Sciatic nerve (tissue), 2 donors: ENCODE results near the gene LRRC37A2. TPM values are rescaled to one million over a fixed set of nuclear protein-coding genes. Genes with fewer than 3 reads are reported as not detected.
"Not testable (repeated sequence)": the region's sequence is repeated elsewhere in the genome, so short reads cannot be mapped to it uniquely, and the experiment has no call there.

Experiments used
- ATAC-seq: fragments of 200-7000 bp; cut with Tn5 transposase; one replicate; pipeline ENCODE4 v1.9.1; 2020; ENCODE audit warnings: mild to moderate bottlenecking, moderate library complexity
- DNase-seq: peaks from one replicate; pipeline ENCODE4 v3.0.0-alpha.2; 2020; ENCODE audit warnings: low spot score
- intact Hi-C: fragments of 100-400 bp; cut with DNase I; formaldehyde crosslinking; loops from one replicate; pipeline ENCODE4 v1.14.2; 2022
- total RNA-seq: library from RNA; stranded (reverse); fragmentation: NEBNext Ultra II Directional; extraction: Animal tissue kit (Norgen Biotek cat#: 25700); gene quantifications from one replicate; pipeline ENCODE4 v1.2.1, GENCODE V29; 2021
- donor health status: DM: no; HTN: no; CAD: no.
- donor health status: DM: no; HTN: no; CAD: no.

LRRC37A2 gene
- 15.2 TPM for total RNA-seq

- ATAC-seq, intact Hi-C loops, DNase-seq: not testable (repeated sequence)
Observed at GRCh38 chr17:46512168-46512567, at the start of gene LRRC37A2. TSS of gene LRRC37A2 (plus strand) at chr17:46512468. CDS start at chr17:46512713, 245 bp downstream.

DNA sequence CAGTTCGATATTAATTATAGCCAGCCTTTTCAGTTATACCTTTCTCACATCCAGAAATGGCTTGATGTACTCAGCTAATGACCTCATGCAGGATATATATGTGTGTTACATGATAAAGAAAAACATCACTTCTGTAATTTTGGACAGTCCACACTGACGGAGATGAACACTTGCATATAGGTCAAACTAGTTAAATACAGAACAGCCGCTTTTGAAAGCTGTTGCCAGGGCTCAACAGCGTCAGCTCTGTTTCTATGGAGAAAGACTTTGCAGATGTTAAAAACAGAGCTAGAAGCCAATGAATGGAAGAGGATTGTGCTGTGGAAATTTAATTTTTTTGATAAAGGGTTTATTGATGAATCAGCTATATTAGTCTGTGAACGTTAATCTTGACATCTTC is 44.6 kb upstream of the LRRC37A2 start:
- intact Hi-C loops, DNase-seq, ATAC-seq: not testable (repeated sequence)

GRCh38 chr17:46474489-46474888 is 37.8 kb upstream of the LRRC37A2 start:
- intact Hi-C loops, DNase-seq, ATAC-seq: not testable (repeated sequence)

DNA sequence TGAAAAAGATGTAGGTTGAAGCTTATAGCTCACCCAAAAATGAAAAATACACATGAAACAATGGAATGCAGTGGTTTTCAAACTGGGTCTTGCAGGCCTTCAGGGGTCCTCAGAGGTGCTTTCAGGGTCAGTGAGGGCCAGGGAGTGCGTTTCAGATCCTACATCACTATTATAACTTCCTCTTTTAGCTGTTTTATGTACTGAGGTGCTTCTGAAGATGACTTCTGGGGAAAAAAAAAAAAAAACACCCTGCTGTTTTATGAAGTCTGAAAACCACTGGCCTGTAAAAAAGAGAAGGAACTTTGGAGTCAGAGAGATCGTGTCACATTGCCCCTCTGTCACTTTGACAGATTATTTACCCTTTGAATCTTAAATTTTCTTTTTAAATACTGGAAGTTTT is 36.7 kb upstream of the LRRC37A2 start:
- DNase-seq, ATAC-seq, intact Hi-C loops: not testable (repeated sequence)

- DNase-seq, intact Hi-C loops, ATAC-seq: not testable (repeated sequence)
Observed at GRCh38 chr17:46478823-46479222, 33.4 kb upstream of the LRRC37A2 start.

DNA sequence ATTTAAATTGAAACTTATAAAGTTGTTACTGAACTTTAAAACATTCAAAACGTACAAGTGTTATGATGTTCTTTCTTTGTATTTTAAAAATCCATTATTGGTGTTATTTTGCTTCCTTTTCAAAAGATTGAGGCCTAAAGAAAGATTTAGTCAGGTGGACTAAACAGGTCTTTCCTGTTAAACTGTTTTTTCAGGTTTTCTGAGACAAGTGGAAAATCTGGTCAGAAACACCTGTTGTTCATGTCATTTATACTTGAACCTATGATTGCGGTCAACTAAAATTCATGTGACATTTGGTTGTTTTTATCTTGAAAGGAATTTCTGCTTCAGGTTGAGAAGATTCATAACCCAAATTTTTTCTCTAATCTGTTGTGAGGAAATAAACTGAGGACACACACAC is 31.0 kb upstream of the LRRC37A2 start:
- ATAC-seq, DNase-seq, intact Hi-C loops: not testable (repeated sequence)

- ATAC-seq, DNase-seq, intact Hi-C loops: not testable (repeated sequence)
Observed at GRCh38 chr17:46492021-46492420, 20.2 kb upstream of the LRRC37A2 start.

GRCh38 chr17:46499437-46500139 is 12.7 kb upstream of the LRRC37A2 start:
- ATAC-seq, DNase-seq, intact Hi-C loops: not testable (repeated sequence)

- ATAC-seq, intact Hi-C loops, DNase-seq: not testable (repeated sequence)
Observed at GRCh38 chr17:46505896-46506295, 6.4 kb upstream of the LRRC37A2 start.

DNA sequence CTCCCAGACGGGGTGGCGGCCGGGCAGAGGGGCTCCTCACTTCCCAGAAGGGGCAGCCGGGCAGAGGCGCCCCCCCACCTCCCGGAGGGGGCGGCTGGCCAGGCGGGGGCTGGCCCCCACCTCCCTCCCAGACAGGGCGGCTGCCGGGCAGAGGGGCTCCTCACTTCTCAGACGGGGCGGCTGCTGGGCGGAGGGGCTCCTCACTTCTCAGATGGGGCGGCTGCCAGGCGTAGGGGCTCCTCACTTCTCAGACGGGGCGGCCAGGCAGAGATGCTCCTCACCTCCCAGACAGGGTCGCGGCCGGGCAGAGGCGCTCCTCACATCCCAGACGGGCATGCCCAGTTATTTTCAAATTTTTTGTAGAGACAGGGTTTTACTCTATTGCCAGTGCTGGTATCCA is 22.4 kb downstream of the LRRC37A2 start:
- intact Hi-C loops, ATAC-seq: not testable (repeated sequence)
- peak; percentile 22 for DNase-seq

- DNase-seq, intact Hi-C loops, ATAC-seq: not testable (repeated sequence)
Observed at GRCh38 chr17:46548607-46549006, 36.3 kb downstream of the LRRC37A2 start.

DNA sequence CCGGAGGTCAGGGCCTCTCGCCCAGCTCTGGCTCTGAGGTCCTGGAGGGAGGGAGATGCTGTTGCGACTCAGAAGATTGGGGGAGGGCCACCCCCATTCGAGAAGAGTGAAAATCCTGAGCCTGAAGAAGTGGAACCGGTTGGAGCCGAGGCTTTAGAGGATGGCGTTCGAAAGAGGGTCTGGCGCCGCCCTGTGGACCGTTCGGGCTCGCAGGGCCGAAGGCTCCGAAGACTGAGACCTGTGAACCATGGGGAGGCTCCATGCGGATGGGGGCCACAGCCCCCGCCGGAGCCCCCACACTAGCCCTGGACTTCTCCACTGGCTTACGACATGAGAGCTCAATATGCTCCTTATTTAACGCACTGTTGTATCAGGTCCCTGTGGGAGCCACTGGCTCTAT is 46.9 kb downstream of the LRRC37A2 start:
- ATAC-seq, DNase-seq, intact Hi-C loops: not testable (repeated sequence)

- not testable (repeated sequence) for DNase-seq
- peak; percentile 72 for ATAC-seq
Observed at GRCh38 chr17:46560048-46560447, 47.8 kb downstream of the LRRC37A2 start.

DNA sequence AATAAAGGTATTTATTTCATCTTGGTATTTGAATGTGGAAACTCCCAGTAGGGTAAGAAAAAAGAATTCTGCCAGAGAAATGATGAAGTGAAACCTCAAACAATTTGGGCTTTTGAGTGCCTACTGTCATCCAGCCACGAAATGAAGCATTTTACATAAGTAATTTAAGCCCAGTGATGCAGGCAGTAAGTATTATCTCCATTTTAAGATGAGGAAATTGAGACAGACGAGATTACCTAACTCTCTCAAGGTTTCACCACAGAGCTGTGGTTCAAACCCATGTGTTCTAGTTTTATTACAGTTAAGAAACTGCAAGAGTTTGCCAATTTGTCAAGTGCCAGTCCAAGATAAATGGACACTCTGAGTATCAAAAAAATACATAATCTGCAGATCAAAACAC is 54.0 kb downstream of the LRRC37A2 start:
- peak; percentile 75 for ATAC-seq
- DNase-seq, intact Hi-C loops: not testable (repeated sequence)

More at GRCh38 chr17:46560048-46560447, 47.8 kb downstream of the LRRC37A2 start:
- intact Hi-C loops: not testable (repeated sequence)

- ATAC-seq, DNase-seq, intact Hi-C loops: not testable (repeated sequence)
Observed at GRCh38 chr17:46566980-46567379, 54.7 kb downstream of the LRRC37A2 start.

DNA sequence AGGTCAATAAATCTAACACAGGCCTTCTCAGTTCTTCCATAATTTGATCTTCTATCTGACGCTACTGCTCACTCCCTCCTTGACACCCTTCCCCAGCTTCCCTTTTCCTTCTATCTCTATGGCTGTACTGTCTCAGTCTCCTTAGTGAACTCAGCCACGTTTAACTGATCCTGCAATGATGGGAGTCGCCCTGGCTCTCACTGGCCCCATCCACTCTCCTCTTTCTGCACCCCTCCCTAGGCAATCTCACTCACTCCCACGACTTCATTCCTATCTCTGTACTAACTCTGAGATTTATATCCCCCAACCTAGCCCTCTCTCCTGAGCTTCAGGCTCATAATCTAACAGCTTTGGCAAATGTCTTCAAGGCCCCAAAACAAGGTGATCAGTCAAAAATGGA is 59.5 kb downstream of the LRRC37A2 start:
- DNase-seq, ATAC-seq, intact Hi-C loops: not testable (repeated sequence)

DNA sequence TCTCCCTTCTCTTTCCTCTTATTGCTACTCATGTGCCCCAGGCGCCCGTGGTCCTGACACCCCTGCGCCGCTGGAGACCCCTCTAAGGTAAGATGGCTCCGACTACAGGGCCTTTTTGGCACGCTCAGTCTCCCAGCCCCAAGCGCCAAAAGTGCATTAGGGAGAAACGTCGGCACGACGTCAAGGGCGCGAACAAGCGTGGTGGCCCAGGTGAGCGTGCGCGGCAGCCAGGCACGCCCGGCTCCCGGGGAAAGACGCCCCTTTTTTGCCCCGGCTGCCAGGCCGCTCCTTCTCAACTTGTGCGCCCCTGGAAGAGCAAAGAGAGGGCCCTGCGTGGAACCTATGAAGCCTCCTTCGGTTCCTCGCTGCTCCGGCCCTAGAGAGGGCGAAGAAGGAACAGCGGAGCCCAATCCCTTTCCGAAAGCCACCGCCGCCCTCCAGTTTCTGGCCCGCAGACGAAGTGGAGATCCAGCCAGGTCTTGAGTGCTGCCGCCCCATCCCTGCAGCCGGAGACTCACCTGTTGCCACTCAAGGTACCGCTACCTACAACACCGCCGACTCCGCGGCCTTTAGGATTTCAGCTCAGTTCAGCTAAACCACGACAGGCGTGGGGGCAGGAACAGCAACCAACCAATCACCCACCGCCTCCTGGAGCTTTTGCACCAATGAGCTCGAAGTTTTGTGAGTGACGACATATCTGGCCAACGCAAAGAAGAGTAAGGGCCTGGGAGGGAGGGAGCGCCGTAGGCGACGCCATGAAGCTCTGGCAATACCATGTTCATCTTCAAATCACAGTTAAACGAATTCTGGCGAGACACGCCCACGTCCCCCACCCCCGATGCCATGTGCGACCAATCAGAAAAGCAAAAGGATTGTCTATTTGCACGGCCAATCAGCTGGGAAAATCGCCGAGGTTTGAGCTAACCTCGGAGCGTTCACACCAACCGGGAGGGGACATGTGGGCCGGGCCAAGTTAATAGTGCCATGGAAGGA is 67.1 kb downstream of the LRRC37A2 start, which contains the start of gene ARL17A:
Gene ARL17A, minus strand, starts transcription at position 609 of the 993 bp plus-strand sequence. CDS start 3,369 bp downstream, outside the sequence.
- ATAC-seq (peak; percentile 99), DNase-seq (peak; percentile 81)
- intact Hi-C loops: not testable (repeated sequence)

DNA sequence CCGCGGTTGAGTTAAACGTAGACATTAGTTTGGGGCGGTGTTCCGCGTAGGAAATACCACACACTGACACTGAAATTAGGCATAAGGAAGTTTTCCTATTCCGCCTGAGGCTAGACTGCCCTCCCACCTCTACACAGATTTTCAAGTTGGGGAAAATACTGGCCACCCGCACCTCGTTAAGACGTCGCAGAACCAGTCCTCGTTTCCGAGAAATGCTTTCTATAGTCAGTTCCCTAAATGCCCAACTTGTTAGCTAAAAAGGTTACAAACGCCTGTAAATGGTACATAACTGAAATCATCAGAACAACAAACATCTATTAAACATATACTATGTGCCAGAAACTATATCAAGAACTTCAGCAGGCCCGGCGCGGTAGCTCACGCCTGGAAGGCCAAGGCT is 67.8 kb downstream of the LRRC37A2 start:
- ATAC-seq, intact Hi-C loops, DNase-seq: not testable (repeated sequence)

DNA sequence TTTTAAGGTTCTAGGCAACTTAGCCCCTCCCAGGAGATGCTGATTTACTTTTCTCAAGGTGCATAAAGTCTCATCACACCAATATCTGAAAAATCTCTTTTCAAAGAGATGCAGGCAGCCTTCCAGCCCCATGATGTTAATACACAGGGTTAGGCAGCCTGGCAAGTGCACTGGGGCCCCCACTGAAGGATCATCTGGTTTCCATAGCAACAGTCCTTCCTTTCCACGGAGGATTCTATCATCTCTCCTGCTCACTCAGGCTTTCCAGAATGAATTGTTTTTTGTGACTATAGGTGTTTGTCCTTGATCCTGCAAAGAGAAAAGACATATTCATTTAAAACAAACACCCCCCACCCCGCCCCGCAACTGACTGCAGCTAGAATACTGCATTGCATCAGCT is 73.2 kb downstream of the LRRC37A2 start:
- DNase-seq, ATAC-seq, intact Hi-C loops: not testable (repeated sequence)
